HG03457 (cell line): ENCODE measurements around the gene AMPH.

Experiments used
- ATAC-seq: cut with Tn5 transposase; IDR thresholded peaks from one replicate; pipeline ENCODE4 v1.9.1; 2021; ENCODE audit warnings: moderate number of reproducible peaks; ENCODE audit not compliant: unreplicated experiment

The AMPH gene

DNA sequence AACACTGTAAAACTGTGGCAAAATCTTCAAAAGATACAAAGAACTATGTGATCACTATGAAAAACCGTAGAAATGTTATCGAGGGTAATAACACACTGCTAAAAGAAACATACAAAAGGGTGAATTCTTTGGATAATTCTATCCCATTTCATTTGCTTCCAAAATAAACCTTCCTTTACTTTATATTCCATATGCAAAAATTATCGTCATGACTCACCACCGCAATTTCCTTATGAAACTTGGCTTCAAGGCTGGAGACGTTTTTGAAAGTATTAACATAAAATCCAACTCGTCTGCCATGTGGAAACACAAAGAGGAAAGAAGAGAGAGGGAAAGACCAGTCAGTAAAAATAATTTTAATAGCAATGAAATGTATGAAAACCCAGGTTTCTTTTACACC, 165.2 kb downstream of the AMPH start:
- ATAC-seq: no peak

DNA sequence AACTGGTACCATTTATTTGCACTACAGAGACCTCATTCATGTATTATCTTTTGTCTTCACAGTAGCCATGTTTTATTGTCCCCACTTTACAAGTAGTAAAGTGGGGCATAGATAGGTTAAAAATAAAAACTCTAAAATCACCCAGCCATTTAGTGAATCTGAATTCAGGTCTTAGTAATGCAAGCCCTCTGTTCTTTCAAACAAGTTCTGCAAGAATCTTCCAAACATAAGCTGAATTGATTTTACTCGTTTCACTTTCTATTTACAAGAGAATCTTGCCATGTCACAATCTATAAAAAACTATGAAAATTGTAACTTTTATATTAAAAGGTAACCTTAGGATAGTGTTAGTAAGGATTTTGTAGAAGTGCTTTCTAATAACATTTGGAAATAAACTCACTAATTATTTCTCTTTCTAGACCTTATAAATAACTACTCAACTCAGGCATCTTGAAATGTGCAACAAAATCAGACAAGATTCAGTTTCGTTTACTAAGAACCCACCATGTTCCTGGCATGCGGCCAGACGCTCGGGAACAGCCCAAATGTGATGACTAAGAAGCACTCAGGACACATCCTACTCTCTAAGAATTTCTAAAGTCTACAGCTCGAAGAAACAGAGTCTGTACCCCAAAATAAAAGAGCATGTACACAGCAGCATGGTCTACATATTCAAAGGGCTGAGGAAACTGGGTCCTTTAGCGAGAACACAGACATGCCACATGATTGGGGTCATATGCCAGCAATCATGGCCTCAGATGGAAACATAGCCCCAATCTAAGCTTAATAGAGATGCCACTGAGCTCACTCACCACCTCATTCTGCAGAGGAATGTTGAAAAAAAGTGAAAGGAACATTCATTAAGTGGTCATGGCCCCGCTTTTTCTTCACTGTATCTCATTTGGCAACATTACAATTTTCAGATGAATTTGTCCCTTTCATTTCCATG, 167.6 kb downstream of the AMPH start:
- peak; percentile 72 for ATAC-seq

DNA sequence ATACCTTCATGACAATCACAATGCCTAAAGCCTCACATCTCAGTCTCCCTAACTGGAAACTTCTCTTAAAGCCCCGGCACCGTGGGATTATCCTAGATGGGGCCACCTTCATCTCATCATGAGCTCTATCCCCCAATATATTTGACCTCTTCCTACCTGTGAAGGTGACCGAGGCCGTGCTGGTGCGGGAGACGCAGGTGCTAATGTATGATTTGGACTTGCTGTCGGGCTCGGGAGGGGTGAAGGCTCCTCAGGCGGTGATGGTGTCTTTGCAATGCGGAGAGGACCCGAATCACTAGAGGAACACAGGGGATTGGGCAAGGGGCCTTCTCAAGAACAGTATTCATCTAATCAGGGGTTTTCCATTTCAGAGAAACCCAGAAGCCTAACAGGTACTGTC, 168.4 kb downstream of the AMPH start:
- ATAC-seq: no peak

DNA sequence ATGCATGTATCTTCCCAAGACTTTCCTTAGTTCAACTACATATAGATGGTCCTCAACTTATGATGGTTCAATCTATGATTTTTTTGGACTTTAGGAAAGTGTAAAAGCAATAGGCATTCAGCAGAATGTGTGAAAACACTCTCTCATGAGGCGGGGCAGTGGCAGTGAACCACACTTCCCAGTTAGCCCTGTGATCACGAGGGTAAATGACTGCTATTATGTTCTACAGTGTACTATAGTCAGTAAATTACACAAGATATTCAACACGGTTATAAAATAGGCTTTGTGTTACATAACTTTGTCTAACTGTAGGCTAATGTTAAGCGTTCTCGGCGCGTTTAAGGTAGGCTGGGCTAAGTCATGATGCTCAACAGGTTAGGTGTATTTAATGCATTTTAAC, 169.3 kb downstream of the AMPH start:
- ATAC-seq: no peak

DNA sequence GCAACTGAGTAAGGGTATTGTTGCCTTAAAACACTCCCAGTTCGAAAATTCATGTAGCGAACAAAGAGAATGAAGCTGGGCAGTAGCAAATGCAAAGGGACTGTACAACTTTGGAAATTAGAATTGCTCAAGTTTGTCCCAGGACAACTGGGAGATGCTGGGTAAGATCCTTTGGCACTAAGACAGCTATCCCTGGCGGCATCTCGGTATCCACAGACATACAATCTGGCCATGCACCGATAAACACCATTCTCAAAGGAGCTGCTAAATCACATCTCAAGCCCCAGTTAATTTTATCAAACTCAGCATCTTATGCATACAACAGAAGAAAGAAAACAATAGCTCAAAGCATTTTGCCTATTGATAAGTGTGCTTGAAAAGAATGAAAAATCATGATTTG, 177.3 kb downstream of the AMPH start:
- no peak for ATAC-seq

DNA sequence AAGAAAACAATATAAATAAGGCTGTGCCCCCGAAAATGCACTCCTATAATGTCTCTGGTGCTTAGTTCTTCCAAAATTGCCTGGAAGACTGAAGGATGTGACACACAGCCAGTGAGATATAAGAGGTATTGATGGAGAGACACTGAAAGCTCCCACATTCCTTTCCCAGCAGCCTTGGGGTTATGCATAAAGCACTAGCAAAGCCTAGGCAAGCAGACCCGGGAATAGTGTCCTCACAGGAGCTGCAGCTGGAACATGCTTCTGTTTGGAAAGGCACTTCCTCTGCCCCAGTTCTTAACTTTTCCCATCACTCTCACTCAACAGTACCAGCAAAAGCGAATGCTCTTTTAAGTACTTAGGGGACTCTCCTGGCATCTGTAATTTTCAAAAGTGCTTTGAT, 178.0 kb downstream of the AMPH start:
- no peak for ATAC-seq

DNA sequence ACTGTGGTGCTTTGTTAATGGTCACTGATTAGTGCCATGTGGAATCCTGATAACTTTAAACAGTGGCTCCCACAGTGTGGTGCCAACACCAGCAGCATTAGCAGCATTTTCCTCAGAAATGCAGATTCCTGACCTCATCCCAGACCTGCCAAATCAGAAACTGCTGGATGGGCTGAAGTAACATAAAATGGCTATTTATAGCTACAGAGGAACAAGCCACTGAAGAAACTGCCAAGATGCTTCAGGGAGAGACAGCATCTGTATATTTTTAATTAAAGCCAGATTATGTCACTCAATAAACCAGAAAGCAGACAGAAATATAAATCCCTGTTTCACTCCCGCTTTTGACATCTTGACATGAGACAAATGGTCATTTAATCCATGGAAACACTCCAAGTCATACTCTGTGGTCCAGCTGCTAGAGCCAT, 178.5 kb downstream of the AMPH start:
- ATAC-seq: no peak

DNA sequence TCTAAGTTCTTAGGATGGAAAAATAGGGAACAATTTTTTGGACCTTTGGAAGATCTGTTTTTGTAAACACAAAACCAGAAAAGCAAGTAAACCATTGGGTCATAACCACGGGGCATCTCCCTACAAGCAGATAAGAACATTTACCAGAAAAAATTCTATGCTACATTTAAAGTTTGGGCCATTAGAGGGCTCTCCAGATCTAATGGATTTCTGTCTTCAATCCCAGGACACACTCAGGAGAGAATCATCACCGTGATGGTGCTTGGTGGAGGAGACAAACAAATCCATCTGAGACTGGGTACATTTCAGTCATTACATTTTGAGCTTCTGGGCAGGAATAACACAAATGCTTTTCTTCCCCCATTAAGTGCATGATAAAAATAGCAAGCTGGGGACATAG, 179.3 kb downstream of the AMPH start:
- no peak for ATAC-seq

DNA sequence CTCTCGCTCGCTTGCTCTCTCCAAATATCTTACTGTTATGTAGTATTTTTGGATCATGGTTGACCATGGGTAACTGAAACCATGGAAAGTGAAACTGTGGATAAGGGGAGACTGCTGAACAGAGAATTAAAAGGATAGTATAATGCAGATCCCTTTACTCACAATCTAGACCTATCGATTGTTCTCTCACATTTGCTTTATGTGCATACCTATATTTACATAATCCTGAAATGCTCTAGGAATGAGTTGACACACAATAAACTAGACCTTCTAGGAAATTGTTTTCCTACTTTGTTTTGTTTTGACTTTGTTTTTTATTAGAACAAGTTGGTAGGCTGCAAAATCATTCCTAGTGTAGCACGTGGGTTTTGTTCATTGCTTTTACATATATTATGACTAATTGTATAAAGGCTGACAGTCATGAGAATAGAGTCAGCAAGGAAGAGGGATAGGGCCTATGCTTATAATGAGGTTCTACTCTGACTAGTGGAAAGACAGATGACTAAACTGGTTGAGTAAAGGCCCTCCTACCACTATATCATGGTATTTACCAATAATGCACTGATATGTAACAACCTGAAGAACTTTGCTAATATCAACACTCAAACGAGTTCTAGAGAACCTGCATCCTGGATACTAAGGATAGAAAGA, 182.5 kb downstream of the AMPH start:
- no peak for ATAC-seq

DNA sequence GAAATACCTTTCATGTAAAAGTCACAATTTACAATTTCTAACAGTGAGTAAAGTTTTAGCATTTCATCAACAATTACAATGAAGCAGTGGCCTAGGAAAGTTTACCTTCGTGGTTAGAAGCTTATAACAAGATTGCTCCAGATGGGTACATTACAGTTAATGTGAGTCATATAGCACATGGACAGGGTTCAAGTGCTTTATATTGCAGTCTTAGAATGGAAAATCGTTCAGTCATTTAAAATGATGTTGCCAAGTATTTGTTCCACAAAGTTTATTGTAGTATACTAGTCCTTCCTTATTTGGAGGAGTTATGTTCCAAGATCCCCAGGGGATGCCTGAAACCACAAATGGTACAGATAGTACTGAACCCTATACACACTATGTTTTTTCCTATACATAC, 183.1 kb downstream of the AMPH start:
- no peak for ATAC-seq

DNA sequence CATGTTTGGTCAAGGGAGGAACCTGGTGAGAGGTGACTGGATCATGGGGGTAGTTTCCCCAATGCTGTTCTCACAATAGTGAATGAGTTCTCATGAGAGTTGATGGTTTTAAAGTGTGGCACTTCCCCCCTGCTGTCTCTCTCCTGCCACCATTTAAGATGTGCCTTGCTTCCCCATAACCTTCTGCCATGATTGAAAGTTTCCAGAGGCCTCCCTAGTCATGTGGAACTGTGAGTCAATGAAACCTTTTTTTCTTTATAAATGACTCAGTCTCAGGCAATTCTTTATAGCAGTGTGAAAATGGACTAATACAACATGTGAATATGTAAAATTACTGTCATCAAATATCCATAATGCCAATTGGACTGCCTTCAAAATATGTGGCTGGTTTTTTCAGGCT, 192.2 kb downstream of the AMPH start:
- ATAC-seq: no peak

DNA sequence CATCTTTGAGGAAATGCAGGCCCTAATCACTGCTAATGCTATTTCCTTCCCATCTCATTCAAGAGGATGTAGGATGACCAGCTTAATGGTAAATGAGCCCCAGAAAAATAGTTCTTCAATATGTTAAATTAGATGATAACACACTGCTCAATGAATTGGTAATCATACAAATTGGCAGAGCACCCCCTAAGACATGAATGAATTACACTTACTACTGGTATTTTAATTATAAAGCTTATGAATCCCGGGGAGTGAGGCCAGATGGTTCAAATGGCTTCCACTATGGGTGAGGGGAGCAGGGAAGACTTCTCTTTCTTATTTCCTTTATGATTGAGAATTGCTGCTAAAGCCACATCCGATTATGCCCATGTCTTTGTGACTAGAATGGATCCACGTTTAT, 198.5 kb downstream of the AMPH start:
- no peak for ATAC-seq

DNA sequence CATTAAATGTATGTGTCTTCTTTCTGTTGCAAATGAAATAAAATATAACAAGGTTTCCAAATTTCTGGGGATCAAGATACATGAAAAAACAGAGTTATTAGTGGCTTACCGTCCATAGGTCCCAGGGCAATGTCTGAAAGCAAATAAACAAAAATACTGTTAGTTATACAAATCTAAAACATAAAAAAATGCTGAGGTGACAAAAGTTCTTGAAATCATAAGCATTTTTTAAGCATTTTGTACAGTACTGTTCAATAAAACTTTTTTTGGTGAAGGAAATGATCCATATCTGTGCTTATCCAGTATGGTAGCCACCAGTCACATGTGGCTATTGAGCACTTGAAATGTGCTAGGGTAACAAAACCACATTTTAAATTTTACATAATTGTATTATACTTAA, 199.1 kb downstream of the AMPH start:
- ATAC-seq: no peak

DNA sequence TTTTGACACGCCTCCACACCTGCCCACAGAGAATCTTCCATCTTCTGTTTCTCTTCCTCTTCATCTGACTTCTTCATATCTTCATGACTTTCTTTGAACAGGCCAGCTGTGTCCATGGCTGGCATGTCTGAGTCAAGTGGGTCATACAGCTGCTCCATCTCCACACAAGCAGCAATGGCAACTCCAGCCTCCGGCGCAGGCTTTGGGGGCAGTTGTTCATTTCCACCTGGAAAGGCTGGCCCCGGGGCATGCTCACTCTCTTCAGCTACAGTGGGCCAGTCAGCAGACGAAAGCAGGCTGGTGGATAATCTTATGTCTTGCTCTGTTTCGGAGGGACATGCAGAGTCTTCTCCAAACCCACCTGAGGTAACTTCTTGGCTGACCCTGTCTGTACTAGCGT, 202.1 kb downstream of the AMPH start:
- no peak for ATAC-seq

DNA sequence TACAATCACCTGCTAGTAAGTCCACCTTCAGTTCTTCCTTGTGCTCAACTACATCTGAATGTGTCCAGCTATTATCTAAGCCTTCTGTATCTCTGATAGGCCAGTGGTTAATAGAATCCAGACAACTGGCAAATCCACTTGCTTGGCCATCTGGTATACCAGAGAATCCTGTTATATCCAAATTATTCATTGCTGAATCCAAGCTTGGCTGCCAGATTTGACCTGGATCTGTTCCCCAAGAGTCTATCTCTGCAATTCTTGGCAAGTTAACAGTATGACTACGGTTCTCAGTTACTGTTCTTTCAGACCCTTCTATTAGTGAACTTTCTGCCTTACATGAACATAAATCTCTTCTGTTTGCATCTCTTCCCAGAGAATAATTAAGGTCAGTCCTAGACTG, 203.1 kb downstream of the AMPH start:
- ATAC-seq: no peak

DNA sequence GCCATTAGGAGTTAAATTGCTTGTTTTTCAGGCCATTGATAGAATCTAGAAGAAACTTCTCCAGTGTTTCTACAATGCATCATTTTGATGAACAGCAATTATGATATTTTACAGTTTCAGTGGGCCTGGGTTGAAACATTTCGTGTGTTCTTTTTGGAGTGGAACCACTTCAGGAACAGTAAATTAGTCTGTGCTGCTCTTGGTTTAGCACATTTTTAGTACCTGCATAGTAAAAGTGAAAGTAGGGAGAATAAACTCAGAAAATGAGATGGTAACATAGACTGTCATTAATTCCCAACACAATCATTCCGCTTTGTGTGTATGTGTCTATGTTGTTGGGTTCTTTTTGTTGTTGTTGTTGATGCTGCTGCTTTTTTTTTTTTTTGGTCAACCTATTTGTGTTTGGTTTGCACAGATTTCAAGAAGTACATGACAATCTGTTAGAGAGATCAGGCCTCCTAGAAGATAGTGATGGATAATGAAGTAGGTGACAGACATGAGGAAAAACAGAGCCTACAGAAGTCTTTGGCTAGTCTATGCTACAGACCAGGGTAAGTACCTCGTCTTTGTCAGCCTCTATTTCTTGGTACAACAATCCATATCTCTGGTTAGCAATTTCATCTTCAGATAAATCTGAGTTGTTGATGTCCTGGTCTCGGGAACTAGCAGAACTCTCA, 203.8 kb downstream of the AMPH start:
- ATAC-seq: no peak

DNA sequence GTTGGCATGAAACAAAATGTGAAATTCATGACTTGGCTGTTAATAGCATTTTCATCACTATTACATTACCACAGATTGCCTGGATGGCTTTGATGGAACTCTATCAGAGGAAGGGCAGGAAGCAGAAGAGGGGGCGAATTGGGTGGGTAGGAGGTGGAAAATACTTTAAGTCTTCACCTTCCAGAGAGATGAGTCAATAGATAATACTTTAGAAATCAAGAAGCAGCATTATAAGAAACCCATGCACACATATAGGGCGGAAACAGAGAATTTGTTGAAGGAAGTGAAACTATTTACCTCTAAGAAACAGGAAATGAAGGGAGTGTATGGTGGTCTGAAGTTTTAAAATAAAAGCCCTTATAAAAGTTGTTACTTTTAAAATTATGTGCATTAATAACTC, 205.7 kb downstream of the AMPH start:
- peak; percentile 68 for ATAC-seq

DNA sequence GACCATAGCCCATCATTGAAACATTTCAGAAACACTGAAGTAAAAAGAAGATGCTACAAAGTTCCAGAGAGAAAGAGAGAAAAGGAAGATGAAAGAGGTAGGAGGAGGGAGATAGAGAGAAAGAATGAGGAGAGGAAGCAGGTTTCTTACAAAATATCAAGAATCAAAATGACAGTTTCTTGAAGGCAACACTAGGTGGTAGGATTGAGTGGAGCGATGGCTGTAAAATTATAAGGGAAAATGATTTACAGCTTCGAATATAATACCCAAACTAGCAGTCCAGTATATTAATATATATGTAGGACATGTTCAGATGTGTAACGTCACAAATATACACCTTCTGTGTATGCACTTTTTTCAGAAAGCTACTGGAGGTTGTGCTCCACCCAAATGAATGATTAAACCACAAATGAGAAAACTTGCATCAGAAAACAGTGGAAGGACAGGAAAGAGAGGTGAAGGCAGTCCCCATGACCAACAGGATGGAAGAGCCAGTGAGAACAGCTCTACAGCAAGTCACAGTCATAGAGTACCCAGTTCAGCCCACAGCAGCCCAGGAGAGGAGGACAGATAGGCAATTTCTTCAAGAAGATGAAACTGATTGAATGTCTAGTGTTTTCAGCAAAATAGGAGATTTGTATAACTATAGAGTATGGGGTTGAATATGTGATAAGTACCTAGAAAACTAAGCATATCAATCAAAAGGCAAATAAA, 206.3 kb downstream of the AMPH start:
- no peak for ATAC-seq

DNA sequence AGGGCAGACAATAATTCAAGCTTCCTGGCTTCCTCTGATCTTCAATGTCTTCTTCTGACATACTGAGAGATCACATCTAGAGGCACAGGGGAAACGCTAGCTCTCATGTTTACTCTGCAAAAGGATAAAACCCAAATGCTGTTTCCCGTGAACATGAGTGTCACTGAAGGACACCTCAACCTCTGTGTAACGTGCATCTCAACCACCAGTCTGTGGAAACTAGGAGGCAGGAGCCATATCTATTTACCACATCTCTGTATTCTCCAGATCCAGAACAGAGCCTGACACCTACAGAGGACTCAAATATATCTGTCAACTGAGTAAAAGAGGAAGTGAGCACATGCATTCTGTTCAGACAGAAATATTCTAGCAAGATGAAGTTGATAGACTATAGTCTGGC, 217.4 kb downstream of the AMPH start:
- no peak for ATAC-seq

DNA sequence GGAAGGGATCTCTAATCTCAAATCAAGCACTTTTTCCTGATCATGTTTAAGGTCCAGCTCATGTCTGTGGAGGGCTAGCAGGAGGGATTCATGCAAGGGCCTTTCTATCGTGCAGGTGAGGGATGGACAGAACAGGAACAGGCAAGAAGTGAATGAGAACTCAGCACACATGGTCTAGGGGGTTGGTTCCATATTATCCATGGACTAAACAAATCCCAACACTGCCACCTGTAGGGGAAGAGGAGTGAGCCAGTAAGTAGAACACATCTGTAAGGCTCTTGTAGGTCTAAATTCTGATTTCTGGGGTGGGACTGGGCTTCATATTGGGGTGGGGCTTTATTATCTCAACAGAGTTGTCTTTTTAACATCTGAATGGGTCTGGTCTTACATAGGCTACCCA, 219.8 kb downstream of the AMPH start:
- ATAC-seq: no peak

DNA sequence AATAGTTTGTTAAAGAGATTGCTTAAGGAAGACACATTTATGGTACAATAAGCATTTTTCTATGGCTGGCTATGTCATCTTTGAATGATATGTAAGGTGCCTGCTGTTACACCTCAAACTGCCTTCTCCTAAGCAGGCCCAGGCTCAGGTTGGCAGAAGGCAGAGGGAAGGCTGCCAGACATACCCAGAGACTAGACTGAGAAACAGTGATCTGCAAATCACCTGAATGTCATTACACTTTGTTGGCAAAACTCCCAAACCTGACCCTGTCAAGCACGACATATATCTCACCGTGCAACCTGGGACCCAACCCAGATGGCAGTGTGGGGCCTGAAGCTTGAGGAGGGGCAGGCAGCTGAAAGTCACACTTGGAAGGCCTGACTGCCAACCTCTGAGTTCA, 221.1 kb downstream of the AMPH start:
- ATAC-seq: no peak
